ENCODE measurements around the gene PRSS48.

- no peak for TF ChIP-seq POLR2AphosphoS5 (IDR thresholded peaks at IDR 0.05; ENCODE audit: low read length)
- TF ChIP-seq, protein P1, sequence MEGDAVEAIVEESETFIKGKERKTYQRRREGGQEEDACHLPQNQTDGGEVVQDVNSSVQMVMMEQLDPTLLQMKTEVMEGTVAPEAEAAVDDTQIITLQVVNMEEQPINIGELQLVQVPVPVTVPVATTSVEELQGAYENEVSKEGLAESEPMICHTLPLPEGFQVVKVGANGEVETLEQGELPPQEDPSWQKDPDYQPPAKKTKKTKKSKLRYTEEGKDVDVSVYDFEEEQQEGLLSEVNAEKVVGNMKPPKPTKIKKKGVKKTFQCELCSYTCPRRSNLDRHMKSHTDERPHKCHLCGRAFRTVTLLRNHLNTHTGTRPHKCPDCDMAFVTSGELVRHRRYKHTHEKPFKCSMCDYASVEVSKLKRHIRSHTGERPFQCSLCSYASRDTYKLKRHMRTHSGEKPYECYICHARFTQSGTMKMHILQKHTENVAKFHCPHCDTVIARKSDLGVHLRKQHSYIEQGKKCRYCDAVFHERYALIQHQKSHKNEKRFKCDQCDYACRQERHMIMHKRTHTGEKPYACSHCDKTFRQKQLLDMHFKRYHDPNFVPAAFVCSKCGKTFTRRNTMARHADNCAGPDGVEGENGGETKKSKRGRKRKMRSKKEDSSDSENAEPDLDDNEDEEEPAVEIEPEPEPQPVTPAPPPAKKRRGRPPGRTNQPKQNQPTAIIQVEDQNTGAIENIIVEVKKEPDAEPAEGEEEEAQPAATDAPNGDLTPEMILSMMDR (IDR thresholded peaks at IDR 0.05 in 2 of 3, conservative IDR thresholded peaks at IDR 0.05 in 1 of 3; ENCODE audit: control insufficient read depth in 2 of 3, extremely low read depth in 1 of 3, insufficient read depth in 1 of 3, low read depth in 3 of 3, low read length in 3 of 3), result no peak
- TF ChIP-seq, protein P2, sequence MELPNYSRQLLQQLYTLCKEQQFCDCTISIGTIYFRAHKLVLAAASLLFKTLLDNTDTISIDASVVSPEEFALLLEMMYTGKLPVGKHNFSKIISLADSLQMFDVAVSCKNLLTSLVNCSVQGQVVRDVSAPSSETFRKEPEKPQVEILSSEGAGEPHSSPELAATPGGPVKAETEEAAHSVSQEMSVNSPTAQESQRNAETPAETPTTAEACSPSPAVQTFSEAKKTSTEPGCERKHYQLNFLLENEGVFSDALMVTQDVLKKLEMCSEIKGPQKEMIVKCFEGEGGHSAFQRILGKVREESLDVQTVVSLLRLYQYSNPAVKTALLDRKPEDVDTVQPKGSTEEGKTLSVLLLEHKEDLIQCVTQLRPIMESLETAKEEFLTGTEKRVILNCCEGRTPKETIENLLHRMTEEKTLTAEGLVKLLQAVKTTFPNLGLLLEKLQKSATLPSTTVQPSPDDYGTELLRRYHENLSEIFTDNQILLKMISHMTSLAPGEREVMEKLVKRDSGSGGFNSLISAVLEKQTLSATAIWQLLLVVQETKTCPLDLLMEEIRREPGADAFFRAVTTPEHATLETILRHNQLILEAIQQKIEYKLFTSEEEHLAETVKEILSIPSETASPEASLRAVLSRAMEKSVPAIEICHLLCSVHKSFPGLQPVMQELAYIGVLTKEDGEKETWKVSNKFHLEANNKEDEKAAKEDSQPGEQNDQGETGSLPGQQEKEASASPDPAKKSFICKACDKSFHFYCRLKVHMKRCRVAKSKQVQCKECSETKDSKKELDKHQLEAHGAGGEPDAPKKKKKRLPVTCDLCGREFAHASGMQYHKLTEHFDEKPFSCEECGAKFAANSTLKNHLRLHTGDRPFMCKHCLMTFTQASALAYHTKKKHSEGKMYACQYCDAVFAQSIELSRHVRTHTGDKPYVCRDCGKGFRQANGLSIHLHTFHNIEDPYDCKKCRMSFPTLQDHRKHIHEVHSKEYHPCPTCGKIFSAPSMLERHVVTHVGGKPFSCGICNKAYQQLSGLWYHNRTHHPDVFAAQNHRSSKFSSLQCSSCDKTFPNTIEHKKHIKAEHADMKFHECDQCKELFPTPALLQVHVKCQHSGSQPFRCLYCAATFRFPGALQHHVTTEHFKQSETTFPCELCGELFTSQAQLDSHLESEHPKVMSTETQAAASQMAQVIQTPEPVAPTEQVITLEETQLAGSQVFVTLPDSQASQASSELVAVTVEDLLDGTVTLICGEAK (IDR thresholded peaks at IDR 0.05; ENCODE audit: borderline replicate concordance), result no peak
These were observed 28.4 kb upstream of the PRSS48 start for GRCh38 chr4:151248519-151248918.

All from GM12878 (cell line).